ENCODE measurements around the gene PCDH1. TPM values are rescaled to one million over a fixed set of nuclear protein-coding genes. Genes with fewer than 3 reads are reported as not detected.

The PCDH1 gene
- total and polyA plus RNA-seq, 2 of the 13 experiments (the other 11 are each of a cell fraction or from before 2014, with no cell fraction given): 0.11 to 0.83 TPM

- 0 out of 2 replicates have a peak, but pooled peaks have one; percentile 59 for TF ChIP-seq DZIP1 (CRISPR knock-in tag; IDR thresholded peaks at IDR 0.05)
- TF ChIP-seq ZBTB3 (CRISPR knock-in tag; IDR thresholded peaks at IDR 0.05; ENCODE audit: borderline replicate concordance, low read depth): no peak
- TF ChIP-seq PPARG (CRISPR knock-in tag; conservative IDR thresholded peaks at IDR 0.05): 0 out of 2 replicates have a peak, but pooled peaks have one; percentile 39
- peak; percentile 79 for TF ChIP-seq GABPB1 (CRISPR knock-in tag; IDR thresholded peaks at IDR 0.05)
- TF ChIP-seq ZNF292 (CRISPR knock-in tag; IDR thresholded peaks at IDR 0.05; ENCODE audit: borderline replicate concordance, low read depth): no peak
- TF ChIP-seq TGIF2 (CRISPR knock-in tag; IDR thresholded peaks at IDR 0.05): no peak
- TF ChIP-seq CREM (IDR thresholded peaks at IDR 0.05): no peak
- no peak for TF ChIP-seq CREM (CRISPR knock-in tag; IDR thresholded peaks at IDR 0.05)
- peak; percentile 65; the same call in 1 of the 2 replicates for TF ChIP-seq ZFX (CRISPR knock-in tag; IDR thresholded peaks at IDR 0.05; ENCODE audit: low read depth)
- TF ChIP-seq ZNF761 (CRISPR knock-in tag; conservative IDR thresholded peaks at IDR 0.05): 0 out of 2 replicates have a peak, but pooled peaks have one; percentile 57
- no peak for TF ChIP-seq RFXANK (CRISPR knock-in tag; IDR thresholded peaks at IDR 0.05)
- TF ChIP-seq ZNF558 (CRISPR knock-in tag; IDR thresholded peaks at IDR 0.05; ENCODE audit: borderline replicate concordance): no peak
- TF ChIP-seq, protein P1, sequence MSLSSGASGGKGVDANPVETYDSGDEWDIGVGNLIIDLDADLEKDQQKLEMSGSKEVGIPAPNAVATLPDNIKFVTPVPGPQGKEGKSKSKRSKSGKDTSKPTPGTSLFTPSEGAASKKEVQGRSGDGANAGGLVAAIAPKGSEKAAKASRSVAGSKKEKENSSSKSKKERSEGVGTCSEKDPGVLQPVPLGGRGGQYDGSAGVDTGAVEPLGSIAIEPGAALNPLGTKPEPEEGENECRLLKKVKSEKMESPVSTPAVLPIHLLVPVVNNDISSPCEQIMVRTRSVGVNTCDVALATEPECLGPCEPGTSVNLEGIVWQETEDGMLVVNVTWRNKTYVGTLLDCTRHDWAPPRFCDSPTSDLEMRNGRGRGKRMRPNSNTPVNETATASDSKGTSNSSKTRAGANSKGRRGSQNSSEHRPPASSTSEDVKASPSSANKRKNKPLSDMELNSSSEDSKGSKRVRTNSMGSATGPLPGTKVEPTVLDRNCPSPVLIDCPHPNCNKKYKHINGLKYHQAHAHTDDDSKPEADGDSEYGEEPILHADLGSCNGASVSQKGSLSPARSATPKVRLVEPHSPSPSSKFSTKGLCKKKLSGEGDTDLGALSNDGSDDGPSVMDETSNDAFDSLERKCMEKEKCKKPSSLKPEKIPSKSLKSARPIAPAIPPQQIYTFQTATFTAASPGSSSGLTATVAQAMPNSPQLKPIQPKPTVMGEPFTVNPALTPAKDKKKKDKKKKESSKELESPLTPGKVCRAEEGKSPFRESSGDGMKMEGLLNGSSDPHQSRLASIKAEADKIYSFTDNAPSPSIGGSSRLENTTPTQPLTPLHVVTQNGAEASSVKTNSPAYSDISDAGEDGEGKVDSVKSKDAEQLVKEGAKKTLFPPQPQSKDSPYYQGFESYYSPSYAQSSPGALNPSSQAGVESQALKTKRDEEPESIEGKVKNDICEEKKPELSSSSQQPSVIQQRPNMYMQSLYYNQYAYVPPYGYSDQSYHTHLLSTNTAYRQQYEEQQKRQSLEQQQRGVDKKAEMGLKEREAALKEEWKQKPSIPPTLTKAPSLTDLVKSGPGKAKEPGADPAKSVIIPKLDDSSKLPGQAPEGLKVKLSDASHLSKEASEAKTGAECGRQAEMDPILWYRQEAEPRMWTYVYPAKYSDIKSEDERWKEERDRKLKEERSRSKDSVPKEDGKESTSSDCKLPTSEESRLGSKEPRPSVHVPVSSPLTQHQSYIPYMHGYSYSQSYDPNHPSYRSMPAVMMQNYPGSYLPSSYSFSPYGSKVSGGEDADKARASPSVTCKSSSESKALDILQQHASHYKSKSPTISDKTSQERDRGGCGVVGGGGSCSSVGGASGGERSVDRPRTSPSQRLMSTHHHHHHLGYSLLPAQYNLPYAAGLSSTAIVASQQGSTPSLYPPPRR (CRISPR knock-in tag; IDR thresholded peaks at IDR 0.05; ENCODE audit: borderline replicate concordance): no peak
- TF ChIP-seq PHF8 (CRISPR knock-in tag; IDR thresholded peaks at IDR 0.05): peak; percentile 50; the same call in 1 of the 2 replicates
- TF ChIP-seq ZNF235 (CRISPR knock-in tag; IDR thresholded peaks at IDR 0.05; ENCODE audit: borderline replicate concordance): no peak
- TF ChIP-seq TRAFD1 (CRISPR knock-in tag; IDR thresholded peaks at IDR 0.05; ENCODE audit: borderline replicate concordance): no peak; the same call in 1 of the 2 replicates
- peak; percentile 87; the same call in 1 of the 2 replicates for TF ChIP-seq PCBP1 (IDR thresholded peaks at IDR 0.05; ENCODE audit: borderline replicate concordance, low read depth, low read length)
- 0 out of 2 replicates have a peak, but pooled peaks have one; percentile 55 for TF ChIP-seq ZNF124 (CRISPR knock-in tag; IDR thresholded peaks at IDR 0.05)
- no peak for TF ChIP-seq PHF20 (CRISPR knock-in tag; IDR thresholded peaks at IDR 0.05)
- TF ChIP-seq ZSCAN21 (CRISPR knock-in tag; IDR thresholded peaks at IDR 0.05; ENCODE audit: borderline replicate concordance): peak; percentile 73; the same call in 1 of the 2 replicates
Measured at GRCh38 chr5:141849415-141850243, 28.6 kb downstream of the PCDH1 start (continued).
